HFFc6 (cell line): Measurements from ENCODE around the gene EVI5. TPM values are rescaled to one million over a fixed set of nuclear protein-coding genes. Genes with fewer than 3 reads are reported as not detected.

Source experiments
- DNase-seq: peaks from one replicate; pipeline ENCODE4 v3.0.0-alpha.2; 2018
- H3K27ac Mint-ChIP-seq: 2 replicates; pipeline ENCODE4 v1.8.0; 2020; ENCODE audit warnings: mild to moderate bottlenecking, mixed read lengths
- H3K27me3 Mint-ChIP-seq: 2 replicates; pipeline ENCODE4 v1.8.0; 2021; ENCODE audit warnings: mild to moderate bottlenecking, moderate library complexity, mixed read lengths; ENCODE audit not compliant: insufficient read depth
- H3K36me3 Mint-ChIP-seq: 2 replicates; pipeline ENCODE4 v1.8.0; 2021; ENCODE audit warnings: low read depth, mixed read lengths
- H3K4me1 Mint-ChIP-seq: 2 replicates; pipeline ENCODE4 v1.8.0; 2020; ENCODE audit warnings: low read depth, mixed read lengths
- H3K4me3 Mint-ChIP-seq: 2 replicates; pipeline ENCODE4 v1.8.0; 2020; ENCODE audit warnings: mild to moderate bottlenecking, moderate library complexity, mixed read lengths
- H3K9me3 Mint-ChIP-seq: 2 replicates; pipeline ENCODE4 v1.8.0; 2020; ENCODE audit warnings: mild to moderate bottlenecking, mixed read lengths
- CTCF ChIP-seq: fragments of 200-600 bp; sonication (generic); IDR thresholded peaks from 2 replicates; pipeline ENCODE4 v1.5.0; 2021; ENCODE audit warnings: antibody characterized with exemption, mild to moderate bottlenecking
- total RNA-seq, 6 experiments: library from RNA; stranded (reverse); fragmentation: NEBNext Ultra II Directional; extraction: Animal tissue kit (Norgen Biotek cat#: 25700); gene quantifications; 2 replicates in 1 of 6; 3 replicates in 5 of 6; pipeline ENCODE4 v1.2.3, GENCODE V29; 2021

EVI5 gene
- total RNA-seq, 6 experiments from 2014 or later: 31.7 to 43.7 (median 34.0) TPM

GRCh38 chr1:92470216-92470615 lies 314.7 kb downstream of the EVI5 start:
- H3K27ac Mint-ChIP-seq: no peak overlapping the region
- H3K36me3 Mint-ChIP-seq: no peaks in the 10 kb centered on the region
- H3K9me3 Mint-ChIP-seq: no peaks in the 10 kb centered on the region
- no peaks in the 10 kb centered on the region for H3K4me1 Mint-ChIP-seq
- TF ChIP-seq CTCF: no peak
- DNase-seq: no peak
- peaks cover 18% of the 10 kb centered on the region for H3K27me3 Mint-ChIP-seq
- H3K4me3 Mint-ChIP-seq: no peak overlapping the region

GRCh38 chr1:92466683-92467352 lies 318.1 kb downstream of the EVI5 start:
- peaks cover 7% of the 10 kb centered on the region; the same call in 1 of the 2 replicates for H3K27me3 Mint-ChIP-seq
- no peak for DNase-seq
- peaks cover 2% of the 10 kb centered on the region; the same call in 1 of the 2 replicates for H3K4me1 Mint-ChIP-seq
- no peak overlapping the region for H3K4me3 Mint-ChIP-seq
- H3K9me3 Mint-ChIP-seq: no peaks in the 10 kb centered on the region
- H3K27ac Mint-ChIP-seq: no peak overlapping the region
- no peaks in the 10 kb centered on the region for H3K36me3 Mint-ChIP-seq
- no peak for TF ChIP-seq CTCF

- no peak overlapping the region for H3K4me3 Mint-ChIP-seq
- no peaks in the 10 kb centered on the region for H3K36me3 Mint-ChIP-seq
- H3K9me3 Mint-ChIP-seq: no peaks in the 10 kb centered on the region
- TF ChIP-seq CTCF: no peak
- peaks cover 7% of the 10 kb centered on the region; the same call in 1 of the 2 replicates for H3K4me1 Mint-ChIP-seq
- no peak for DNase-seq
- no peak overlapping the region for H3K27ac Mint-ChIP-seq
- peaks cover 5% of the 10 kb centered on the region for H3K27me3 Mint-ChIP-seq
Observed at GRCh38 chr1:92465256-92465647, 319.7 kb downstream of the EVI5 start.

GRCh38 chr1:92464588-92465255 lies 320.2 kb downstream of the EVI5 start:
- peaks cover 5% of the 10 kb centered on the region for H3K27me3 Mint-ChIP-seq
- no peak overlapping the region for H3K4me3 Mint-ChIP-seq
- H3K27ac Mint-ChIP-seq: no peak overlapping the region
- H3K9me3 Mint-ChIP-seq: no peaks in the 10 kb centered on the region
- H3K4me1 Mint-ChIP-seq: peaks cover 11% of the 10 kb centered on the region
- TF ChIP-seq CTCF: no peak
- H3K36me3 Mint-ChIP-seq: no peaks in the 10 kb centered on the region
- DNase-seq: no peak

GRCh38 chr1:92461364-92462097 lies 323.4 kb downstream of the EVI5 start:
- Mint-ChIP-seq H3K27ac (no peak overlapping the region), H3K27me3 (peaks cover 1% of the 10 kb centered on the region; the same call in 1 of the 2 replicates), H3K4me3 (0 out of 2 replicates have a peak overlapping the region, but pooled peaks have one; percentile 1), H3K4me1 (peaks cover 13% of the 10 kb centered on the region), H3K9me3 (no peaks in the 10 kb centered on the region), H3K36me3 (no peaks in the 10 kb centered on the region)
- peak; percentile 43 for TF ChIP-seq CTCF
- no peak for DNase-seq
